DOHH2 (cell line): ENCODE data around the gene SLC2A3.
"Not testable (repeated sequence)": the region's sequence is repeated elsewhere in the genome, so short reads cannot be mapped to it uniquely, and the experiment has no call there.

Source experiments
- H3F3A ChIP-seq: fragments of 200-600 bp; sonication (generic), shearing (Covaris generic); 2 replicates; pipeline ENCODE4 v1.6.0; 2016; ENCODE audit warnings: antibody characterized with exemption, mild to moderate bottlenecking; ENCODE audit not compliant: control insufficient read depth, insufficient read depth
- H3K27ac ChIP-seq: fragments of 200-600 bp; sonication (generic); 2 replicates; pipeline ENCODE4 v1.5.1; 2014; ENCODE audit warnings: low read depth, mild to moderate bottlenecking, low read length, moderate library complexity
- H3K27me3 ChIP-seq: fragments of 200-600 bp; sonication (generic); 2 replicates; pipeline ENCODE4 v1.6.1; 2014; ENCODE audit warnings: mild to moderate bottlenecking, low read length, mixed read lengths; ENCODE audit not compliant: control insufficient read depth
- H3K36me3 ChIP-seq: fragments of 200-600 bp; sonication (generic); 2 replicates; pipeline ENCODE4 v1.6.1; 2014; ENCODE audit warnings: mild to moderate bottlenecking, low read length, moderate library complexity, mixed read lengths; ENCODE audit not compliant: control insufficient read depth
- H3K4me1 ChIP-seq: fragments of 200-600 bp; sonication (generic); 2 replicates; pipeline ENCODE4 v1.6.1; 2014; ENCODE audit warnings: mild to moderate bottlenecking, low read length, mixed read lengths; ENCODE audit not compliant: control insufficient read depth
- H3K4me2 ChIP-seq: fragments of 200-600 bp; sonication (generic); 2 replicates; pipeline ENCODE4 v1.6.0; 2014; ENCODE audit warnings: mild to moderate bottlenecking, low read length, moderate library complexity
- H3K4me3 ChIP-seq: fragments of 200-600 bp; sonication (generic); 2 replicates; pipeline ENCODE4 v1.5.1; 2014; ENCODE audit warnings: mild to moderate bottlenecking, low read length, mixed read lengths
- H3K79me2 ChIP-seq: fragments of 200-600 bp; sonication (generic); 2 replicates; pipeline ENCODE4 v1.6.1; 2014; ENCODE audit warnings: mild to moderate bottlenecking, low read length, mixed read lengths; ENCODE audit not compliant: control insufficient read depth
- H3K9me2 ChIP-seq: fragments of 200-600 bp; sonication (generic); replicated peaks from 2 replicates; pipeline ENCODE4 v1.6.1; 2014; ENCODE audit warnings: mild to moderate bottlenecking, low read length, mixed read lengths; ENCODE audit not compliant: control insufficient read depth
- H3K9me3 ChIP-seq: fragments of 200-600 bp; sonication (generic); 2 replicates; pipeline ENCODE4 v1.6.1; 2014; ENCODE audit warnings: antibody characterized with exemption, low read length, mixed read lengths; ENCODE audit not compliant: control insufficient read depth, insufficient read depth
- H4K20me1 ChIP-seq: fragments of 200-600 bp; sonication (generic); 2 replicates; pipeline ENCODE4 v1.6.0; 2014; ENCODE audit warnings: low read depth, mild to moderate bottlenecking, antibody characterized with exemption, low read length, moderate library complexity; ENCODE audit not compliant: control insufficient read depth, insufficient read depth
- EZH2phosphoT487 ChIP-seq: fragments of 200-600 bp; sonication (generic); IDR thresholded peaks from 2 replicates; pipeline ENCODE4 v1.6.1; 2017; ENCODE audit warnings: borderline replicate concordance, mild to moderate bottlenecking, antibody characterized with exemption, low read length, moderate library complexity, mixed read lengths
- TF ChIP-seq, protein P1 (sequence below): fragments of 200-600 bp; sonication (generic); IDR thresholded peaks from one replicate; pipeline ENCODE4 v1.5.1; 2014; ENCODE audit warnings: antibody characterized with exemption, mild to moderate bottlenecking, low read depth, low read length; ENCODE audit not compliant: poor library complexity, severe bottlenecking

The SLC2A3 gene

DNA sequence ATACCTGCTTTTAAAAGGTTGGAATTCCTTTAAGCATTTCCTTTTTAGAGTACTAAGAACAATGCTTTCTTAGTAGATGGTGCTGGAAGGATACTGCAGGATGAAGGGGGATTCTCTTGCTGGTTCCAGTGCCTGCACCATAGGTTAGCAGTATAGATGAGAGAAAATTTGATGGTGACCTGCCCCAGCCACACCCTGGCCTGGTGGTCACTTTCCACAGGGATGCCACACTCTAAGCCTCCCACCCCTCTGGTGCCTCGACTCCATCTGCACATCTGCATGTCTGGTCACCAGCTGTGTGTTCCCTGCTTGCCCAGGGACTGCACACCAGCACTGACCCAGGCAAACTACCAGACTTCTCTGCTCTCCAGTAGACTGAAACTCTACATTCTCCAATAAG lies 19.1 kb downstream of the SLC2A3 start:
- no peaks in the 10 kb centered on the region for H3K79me2 ChIP-seq
- TF ChIP-seq, protein P1, sequence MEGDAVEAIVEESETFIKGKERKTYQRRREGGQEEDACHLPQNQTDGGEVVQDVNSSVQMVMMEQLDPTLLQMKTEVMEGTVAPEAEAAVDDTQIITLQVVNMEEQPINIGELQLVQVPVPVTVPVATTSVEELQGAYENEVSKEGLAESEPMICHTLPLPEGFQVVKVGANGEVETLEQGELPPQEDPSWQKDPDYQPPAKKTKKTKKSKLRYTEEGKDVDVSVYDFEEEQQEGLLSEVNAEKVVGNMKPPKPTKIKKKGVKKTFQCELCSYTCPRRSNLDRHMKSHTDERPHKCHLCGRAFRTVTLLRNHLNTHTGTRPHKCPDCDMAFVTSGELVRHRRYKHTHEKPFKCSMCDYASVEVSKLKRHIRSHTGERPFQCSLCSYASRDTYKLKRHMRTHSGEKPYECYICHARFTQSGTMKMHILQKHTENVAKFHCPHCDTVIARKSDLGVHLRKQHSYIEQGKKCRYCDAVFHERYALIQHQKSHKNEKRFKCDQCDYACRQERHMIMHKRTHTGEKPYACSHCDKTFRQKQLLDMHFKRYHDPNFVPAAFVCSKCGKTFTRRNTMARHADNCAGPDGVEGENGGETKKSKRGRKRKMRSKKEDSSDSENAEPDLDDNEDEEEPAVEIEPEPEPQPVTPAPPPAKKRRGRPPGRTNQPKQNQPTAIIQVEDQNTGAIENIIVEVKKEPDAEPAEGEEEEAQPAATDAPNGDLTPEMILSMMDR: no peak
- TF ChIP-seq EZH2phosphoT487: no peak
- no peaks in the 10 kb centered on the region for H3K27me3 ChIP-seq
- no peaks in the 10 kb centered on the region for H3F3A ChIP-seq
- H3K4me2 ChIP-seq: no peak overlapping the region
- H3K36me3 ChIP-seq: no peaks in the 10 kb centered on the region
- no peaks in the 10 kb centered on the region for H4K20me1 ChIP-seq
- H3K27ac ChIP-seq: no peak overlapping the region
- no peak overlapping the region for H3K4me3 ChIP-seq
- H3K9me2 ChIP-seq: no peaks in the 10 kb centered on the region
- H3K4me1 ChIP-seq: no peaks in the 10 kb centered on the region
- H3K9me3 ChIP-seq: no peaks in the 10 kb centered on the region

DNA sequence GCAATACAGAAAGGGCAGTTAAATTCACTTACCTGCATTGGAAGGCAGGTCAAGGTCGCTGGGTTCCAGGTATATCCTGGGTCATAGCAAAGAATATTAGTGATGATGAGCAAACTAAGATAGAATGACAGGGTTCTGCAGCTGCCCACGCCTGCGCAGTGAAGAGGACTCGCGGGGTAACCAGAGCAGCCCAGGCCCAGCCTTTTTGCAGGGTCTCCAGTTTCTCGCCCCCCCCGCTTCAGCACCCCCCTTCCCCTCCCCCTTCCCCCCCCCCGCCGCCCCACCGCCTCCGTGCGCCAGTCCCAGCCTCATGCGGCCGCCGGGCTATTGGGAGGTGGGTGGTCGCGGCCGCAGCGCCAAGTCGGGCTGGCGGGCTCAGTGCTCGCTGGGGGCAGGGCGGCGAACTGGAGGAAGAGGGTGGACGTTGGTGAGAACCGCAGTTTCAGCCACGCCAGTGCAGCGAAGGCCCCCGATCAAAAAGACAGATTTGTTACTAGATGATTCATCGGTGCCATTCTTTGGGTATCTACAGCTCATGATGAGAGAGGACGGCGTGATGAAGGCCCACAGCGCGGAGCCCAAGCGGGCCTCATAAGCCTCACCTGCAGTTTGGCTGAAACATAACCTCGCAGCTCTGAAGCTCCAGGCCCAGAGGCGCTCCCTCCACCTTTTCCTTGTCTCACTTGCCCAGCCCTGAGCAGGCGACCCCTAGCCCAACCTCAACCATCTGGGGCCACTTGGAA lies 20.2 kb downstream of the SLC2A3 start:
- H3K36me3 ChIP-seq: no peaks in the 10 kb centered on the region
- H4K20me1 ChIP-seq: no peaks in the 10 kb centered on the region
- H3K4me3 ChIP-seq: no peak overlapping the region

DNA sequence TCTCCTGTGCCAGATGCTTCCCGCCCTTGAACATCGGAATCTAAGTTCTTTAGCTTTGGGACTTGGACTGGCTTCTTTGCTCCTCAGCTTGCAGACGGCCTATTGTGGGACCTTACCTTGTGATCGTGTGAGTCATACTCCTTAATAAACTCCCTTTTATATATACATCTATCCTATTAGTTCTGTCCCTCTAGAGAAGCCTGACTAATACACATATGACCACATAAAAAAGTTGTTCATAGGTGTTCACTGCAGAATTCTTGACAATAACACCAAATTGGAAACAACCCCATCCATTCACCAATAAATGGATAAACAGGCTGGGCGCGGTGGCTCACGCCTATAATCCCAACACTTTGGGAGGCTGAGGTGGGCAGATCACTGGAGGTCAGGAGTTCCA lies 25.9 kb downstream of the SLC2A3 start:
- not testable (repeated sequence) for H3K27me3 ChIP-seq, H3K27ac ChIP-seq

More for the DNA sequence above, 20.2 kb downstream of the SLC2A3 start:
- no peak for TF ChIP-seq EZH2phosphoT487
- TF ChIP-seq, protein P1: no peak
- H3K4me2 ChIP-seq: no peak overlapping the region
- H3K79me2 ChIP-seq: no peaks in the 10 kb centered on the region
- no peaks in the 10 kb centered on the region for H3K4me1 ChIP-seq
- no peaks in the 10 kb centered on the region for H3K9me3 ChIP-seq
- no peaks in the 10 kb centered on the region for H3K9me2 ChIP-seq
- no peaks in the 10 kb centered on the region for H3K27me3 ChIP-seq
- no peak overlapping the region for H3K27ac ChIP-seq
- no peaks in the 10 kb centered on the region for H3F3A ChIP-seq

DNA sequence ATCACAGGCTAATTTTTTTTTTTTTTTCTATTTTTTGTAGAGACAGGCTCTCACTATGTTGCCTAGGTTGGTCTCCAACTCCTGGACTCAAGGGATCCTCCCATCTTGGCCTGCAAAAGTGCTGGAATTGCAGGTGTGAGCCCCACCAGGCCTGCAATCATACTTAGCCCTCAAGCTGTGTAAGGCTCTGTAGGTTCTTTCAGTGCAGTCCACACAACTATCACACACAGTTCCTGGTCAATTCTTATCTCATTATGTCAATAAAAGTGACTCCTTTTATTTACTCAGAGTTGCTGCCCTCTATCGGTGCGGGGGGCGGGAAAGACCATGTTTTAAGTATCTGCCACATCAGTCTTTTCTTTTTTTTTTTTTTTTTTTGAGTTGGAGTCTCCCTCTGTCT lies 29.0 kb downstream of the SLC2A3 start:
- Histone ChIP-seq H3K9me3 (no peaks in the 10 kb centered on the region), H4K20me1 (no peaks in the 10 kb centered on the region), H3K27me3 (no peaks in the 10 kb centered on the region), H3K27ac (no peak overlapping the region), H3K79me2 (no peaks in the 10 kb centered on the region), H3F3A (no peaks in the 10 kb centered on the region), H3K4me2 (no peak overlapping the region), H3K36me3 (no peaks in the 10 kb centered on the region), H3K4me1 (no peaks in the 10 kb centered on the region), H3K4me3 (no peak overlapping the region), H3K9me2 (no peaks in the 10 kb centered on the region)
- no peak for TF ChIP-seq EZH2phosphoT487
- TF ChIP-seq, protein P1: peak; percentile 59

More for the DNA sequence above, 25.9 kb downstream of the SLC2A3 start:
- H3K4me2 ChIP-seq, H3K9me2 ChIP-seq, H3K36me3 ChIP-seq, H4K20me1 ChIP-seq, H3K79me2 ChIP-seq, H3K9me3 ChIP-seq, H3F3A ChIP-seq, H3K4me1 ChIP-seq, H3K4me3 ChIP-seq: not testable (repeated sequence)

DNA sequence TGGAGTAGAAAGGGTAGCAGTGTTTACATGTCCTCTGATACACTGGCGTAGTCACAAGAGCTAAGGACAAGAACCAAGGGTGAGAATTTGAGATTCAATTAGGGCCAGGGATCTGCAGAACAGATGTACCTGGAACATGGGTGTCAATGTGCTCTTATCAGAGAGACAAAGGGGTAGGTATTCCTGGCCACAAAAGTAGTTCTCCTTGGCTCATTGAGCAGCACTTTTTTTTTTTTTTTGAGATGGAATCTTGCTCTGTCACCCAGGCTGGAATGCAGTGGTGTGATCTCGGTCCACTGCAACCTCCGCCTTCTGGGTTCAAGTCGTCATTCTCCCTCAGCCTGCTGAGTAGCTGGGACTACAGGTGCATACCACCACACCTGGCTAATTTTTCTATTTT lies 29.7 kb downstream of the SLC2A3 start:
- H3K9me2 ChIP-seq, H3K4me2 ChIP-seq: not testable (repeated sequence)

More for the DNA sequence above, 29.7 kb downstream of the SLC2A3 start:
- not testable (repeated sequence) for H3F3A ChIP-seq, H3K4me1 ChIP-seq, H3K9me3 ChIP-seq, H3K27me3 ChIP-seq, H3K27ac ChIP-seq, H3K36me3 ChIP-seq, H4K20me1 ChIP-seq, H3K4me3 ChIP-seq, H3K79me2 ChIP-seq
